T follicular helper cell (primary cell): ENCODE measurements around the gene TUBB4B.

ENCODE experiments used
- DNase-seq: peaks from one replicate; pipeline ENCODE4 v3.0.0-alpha.2; 2020; ENCODE audit warnings: low read depth

The TUBB4B gene

GRCh38 chr9:137270929-137271695 is 30.0 kb downstream of the TUBB4B start:
- DNase-seq: no peak

GRCh38 chr9:137271696-137272076 is 30.6 kb downstream of the TUBB4B start:
- no peak for DNase-seq

GRCh38 chr9:137272241-137273094 is 31.4 kb downstream of the TUBB4B start:
- no peak for DNase-seq

GRCh38 chr9:137273095-137273490 is 32.0 kb downstream of the TUBB4B start:
- no peak for DNase-seq

- no peak for DNase-seq
These were observed 32.7 kb downstream of the TUBB4B start for GRCh38 chr9:137273611-137274320.

GRCh38 chr9:137275203-137275587 is 34.1 kb downstream of the TUBB4B start:
- DNase-seq: no peak

- no peak for DNase-seq
These were observed 34.7 kb downstream of the TUBB4B start for GRCh38 chr9:137275588-137276472.

GRCh38 chr9:137276473-137277328 is 35.6 kb downstream of the TUBB4B start:
- no peak for DNase-seq

- no peak for DNase-seq
These were observed 36.4 kb downstream of the TUBB4B start, which contains the start of gene TOR4A for GRCh38 chr9:137277329-137278041. Gene TOR4A, plus strand, starts transcription at chr9:137277726. Its CDS starts 964 bp downstream, at chr9:137278690.

GRCh38 chr9:137278061-137278701 is 37.1 kb downstream of the TUBB4B start:
- DNase-seq: no peak

- no peak for DNase-seq
These were observed 37.9 kb downstream of the TUBB4B start for GRCh38 chr9:137278721-137279711.

- no peak for DNase-seq
These were observed 38.8 kb downstream of the TUBB4B start for GRCh38 chr9:137279741-137280473.

- DNase-seq: no peak
These were observed 39.6 kb downstream of the TUBB4B start for GRCh38 chr9:137280474-137281344.

- DNase-seq: no peak
These were observed 40.4 kb downstream of the TUBB4B start for GRCh38 chr9:137281345-137282116.

GRCh38 chr9:137286975-137287383 is 45.9 kb downstream of the TUBB4B start:
- DNase-seq: no peak

GRCh38 chr9:137293094-137293481 is 52.0 kb downstream of the TUBB4B start:
- DNase-seq: no peak
